NCI-H748 treated with DMSO at 0.1 percent for 48 hours (cell line): ENCODE measurements around the gene MUC13.

Experiments
- DNase-seq: peaks from one replicate; lab custom pipeline; 2025; lab: John Stamatoyannopoulos, UW

The MUC13 gene

DNA sequence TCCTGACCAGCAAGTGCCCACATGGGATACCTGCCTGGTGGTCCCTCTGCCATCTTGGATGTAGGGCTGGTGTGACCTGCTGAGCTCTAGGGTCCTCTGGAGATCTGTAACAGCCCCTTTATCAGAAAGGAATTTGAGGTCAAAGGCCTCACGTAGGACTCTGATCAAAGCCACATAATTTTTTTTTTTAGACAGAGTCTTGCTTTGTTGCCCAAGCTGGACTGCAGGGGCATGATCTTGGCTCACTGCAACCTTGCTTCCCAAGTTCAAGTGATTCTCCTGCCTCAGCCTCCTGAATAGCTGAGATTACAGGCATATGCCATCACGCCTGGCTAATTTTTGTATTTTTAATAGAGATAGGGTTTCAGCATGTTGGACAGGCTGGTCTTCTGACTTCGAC lies 56.9 kb downstream of the MUC13 start:
- no peak for DNase-seq

DNA sequence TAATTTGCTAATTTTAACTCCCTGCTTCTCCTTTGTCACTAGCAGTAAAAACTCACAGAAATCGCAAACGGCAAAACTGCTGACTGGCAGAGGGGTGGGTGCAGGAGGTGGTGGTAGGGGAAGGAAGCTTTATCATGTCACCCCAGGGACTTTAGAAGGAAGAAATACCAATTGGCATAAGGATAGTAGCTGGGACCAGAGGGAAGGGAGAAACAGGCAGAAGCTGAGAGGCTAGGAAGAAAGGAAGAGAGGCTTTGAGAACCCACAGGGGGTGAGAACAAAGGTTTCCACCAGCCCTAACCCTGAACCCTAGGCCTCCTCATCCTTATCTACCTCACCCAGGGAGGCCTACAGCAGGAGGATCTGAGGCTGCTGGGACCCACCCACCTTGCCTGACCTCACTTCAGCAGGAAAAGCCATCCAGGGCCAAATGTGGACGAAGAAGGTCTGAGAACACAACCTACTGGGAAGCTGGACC lies 58.1 kb downstream of the MUC13 start:
- DNase-seq: no peak

DNA sequence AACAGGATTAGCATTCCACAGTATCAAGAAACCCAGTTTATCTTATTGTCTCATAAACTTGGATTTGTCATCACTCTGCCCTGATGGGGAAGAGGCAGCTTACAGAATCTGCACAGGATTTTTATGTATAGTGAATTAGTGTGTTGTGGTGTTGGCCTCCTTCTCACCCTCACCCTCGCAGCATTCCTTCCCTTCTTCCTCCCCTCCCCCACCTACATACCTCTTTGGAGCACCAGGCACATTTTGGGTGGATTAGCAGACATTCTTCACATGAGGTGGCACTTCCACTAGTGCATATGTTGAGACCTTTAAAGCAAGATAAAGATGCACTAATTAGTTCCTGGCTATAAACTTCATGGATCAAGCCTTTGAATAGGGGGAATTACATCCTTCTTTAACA lies 61.3 kb downstream of the MUC13 start:
- DNase-seq: no peak

DNA sequence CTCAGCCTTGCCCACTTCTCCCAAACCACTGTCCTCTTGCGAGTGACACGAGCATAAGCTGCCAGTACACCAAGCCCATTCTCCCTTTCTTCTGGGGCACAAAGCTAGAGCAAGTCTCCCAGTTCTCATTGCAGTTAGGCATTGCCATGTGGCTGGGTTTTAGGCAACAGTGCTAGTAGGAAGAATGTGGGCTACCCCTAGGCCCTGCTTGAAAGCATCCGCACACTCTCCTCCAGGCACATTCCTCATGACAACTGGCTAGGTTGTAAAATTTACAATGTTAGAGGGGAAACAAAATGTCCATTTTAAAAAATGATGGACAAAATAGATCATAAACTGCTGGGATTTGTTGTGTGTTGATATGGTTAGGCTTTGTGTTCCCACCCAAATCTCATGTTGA lies 67.0 kb downstream of the MUC13 start:
- DNase-seq: no peak

DNA sequence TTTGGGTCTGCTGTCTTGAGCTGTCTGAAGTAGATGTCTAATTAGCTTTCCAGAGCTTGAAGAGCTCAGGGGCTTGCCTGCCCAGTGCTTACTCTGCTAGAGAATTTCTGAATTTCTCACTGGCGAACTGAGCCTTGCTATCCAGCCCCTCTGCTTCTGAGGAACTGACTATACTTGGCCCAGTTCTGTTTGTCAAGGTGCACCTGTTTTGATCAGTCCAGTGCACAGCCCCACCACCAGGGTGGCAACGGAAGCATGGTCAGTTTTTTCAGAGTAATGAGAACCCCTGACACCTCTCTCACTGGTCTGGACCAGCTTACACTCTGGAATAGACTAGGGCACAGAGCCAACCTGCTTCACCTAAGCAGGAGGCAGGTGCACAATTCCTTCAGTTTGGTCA lies 72.5 kb downstream of the MUC13 start:
- DNase-seq: no peak

DNA sequence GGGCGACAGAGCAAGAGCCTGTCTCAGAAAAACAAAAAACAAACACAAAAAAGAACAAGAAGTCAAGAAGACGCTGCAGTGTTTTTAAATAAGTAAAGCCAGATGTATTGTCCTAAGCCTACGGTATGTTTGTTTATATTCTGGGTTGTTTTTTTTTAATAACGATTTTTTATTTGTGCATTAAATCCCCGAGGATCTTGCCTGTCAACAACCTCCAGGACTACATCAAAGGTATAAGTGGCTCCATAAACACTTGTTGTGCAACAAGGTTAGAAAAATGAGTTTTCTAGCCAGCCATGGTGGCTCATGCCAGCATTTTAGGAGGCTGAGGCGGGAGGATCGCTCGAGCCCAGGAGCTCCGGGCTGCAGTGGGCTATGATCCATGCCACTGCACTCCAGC lies 73.5 kb downstream of the MUC13 start:
- DNase-seq: no peak

DNA sequence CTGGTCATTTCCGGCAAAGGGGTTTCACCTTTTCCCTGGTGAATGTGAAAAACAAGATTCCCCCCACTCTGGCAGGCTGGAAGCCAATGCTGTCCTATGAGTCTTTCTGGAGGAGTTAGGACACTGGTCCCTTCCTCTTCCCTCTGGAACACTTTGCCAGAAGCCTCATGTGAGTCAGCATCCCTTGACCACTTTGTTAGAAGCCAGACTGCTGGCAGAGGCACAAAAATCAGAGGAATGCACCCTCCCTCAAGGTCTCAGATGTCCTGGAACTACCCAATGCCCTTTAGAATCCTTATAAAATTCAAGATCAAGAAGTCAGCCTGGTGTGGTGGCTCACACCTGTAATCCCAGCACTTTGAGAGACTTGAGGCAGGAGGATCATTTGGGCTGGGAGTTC lies 74.0 kb downstream of the MUC13 start:
- no peak for DNase-seq

DNA sequence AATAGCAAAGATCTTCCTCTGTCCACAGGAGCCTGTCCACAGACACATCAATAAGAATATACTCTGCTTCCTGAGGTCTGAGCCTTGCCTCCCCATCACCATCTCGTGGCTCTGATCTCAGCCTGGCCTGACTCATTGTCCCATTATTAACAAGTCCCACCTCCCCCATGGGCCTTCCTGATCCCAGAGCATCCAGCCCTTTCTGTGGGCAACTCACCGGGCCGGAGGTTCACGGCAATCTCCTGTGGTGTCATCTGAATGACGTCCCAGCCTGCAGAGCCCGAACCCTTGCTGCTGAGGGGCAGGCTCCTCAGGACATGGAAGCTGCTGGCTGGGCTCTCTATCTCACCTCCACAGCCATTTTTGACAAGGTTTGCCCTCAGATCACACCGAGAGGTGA lies 75.5 kb downstream of the MUC13 start:
- no peak for DNase-seq

DNA sequence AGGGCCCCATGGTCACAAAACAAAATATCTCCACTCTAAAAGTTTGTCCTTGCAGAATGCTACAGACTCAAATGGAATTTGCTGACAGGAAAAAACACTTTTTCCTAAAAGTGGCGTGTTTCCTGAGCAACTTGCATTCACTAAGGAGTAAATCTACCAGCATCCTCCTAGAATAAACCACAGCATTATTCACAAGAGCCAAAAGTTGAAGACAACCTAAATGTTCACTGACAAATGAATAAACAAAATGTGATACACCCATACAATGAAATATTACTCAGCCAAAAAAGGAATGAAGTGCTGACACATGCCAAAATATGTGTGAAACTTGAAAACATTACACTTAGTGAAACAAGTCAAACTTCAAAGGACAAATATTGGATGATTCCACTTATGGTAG lies 76.3 kb downstream of the MUC13 start:
- DNase-seq: no peak

DNA sequence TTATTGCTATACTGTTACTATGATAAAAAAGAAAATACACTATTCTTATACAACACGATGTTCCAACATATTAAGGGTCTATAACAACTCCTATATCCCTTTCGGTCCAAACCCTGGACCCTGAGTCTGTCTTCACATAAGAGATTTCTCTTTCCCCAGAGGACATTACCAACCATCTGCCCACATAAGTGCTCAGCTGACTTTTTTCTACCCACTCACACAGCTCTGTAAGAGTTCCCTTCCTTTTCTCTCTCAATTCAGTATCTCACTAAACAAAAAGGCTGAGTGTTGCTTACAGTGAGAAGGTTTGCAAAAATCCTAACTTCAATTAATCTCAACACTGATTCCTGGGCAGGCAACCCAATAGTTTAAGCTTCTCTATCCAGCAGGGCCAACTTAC lies 77.9 kb downstream of the MUC13 start:
- no peak for DNase-seq
